Neural cell (in vitro differentiated cells): Measurements from ENCODE around the gene CLN6. TPM values are rescaled to one million over a fixed set of nuclear protein-coding genes. Genes with fewer than 3 reads are reported as not detected.
"Not testable (repeated sequence)": the region's sequence is repeated elsewhere in the genome, so short reads cannot be mapped to it uniquely, and the experiment has no call there.

Source experiments
- H2AFZ ChIP-seq: fragments of 200-600, 300-800 bp; sonication (generic), shearing (Covaris generic); 2 replicates; pipeline ENCODE4 v1.6.0; 2014; ENCODE audit warnings: low read depth, mild to moderate bottlenecking, antibody characterized with exemption, low read length, moderate library complexity
- H3F3A ChIP-seq: fragments of 200-600 bp; shearing (Covaris generic); 2 replicates; pipeline ENCODE4 v1.6.1; 2016; ENCODE audit warnings: mild to moderate bottlenecking, moderate library complexity, mixed read lengths, antibody characterized with exemption, low read length; ENCODE audit not compliant: insufficient read depth, poor library complexity, severe bottlenecking
- H3K27ac ChIP-seq: fragments of 200-600, 300-800 bp; sonication (generic), shearing (Covaris generic); 2 replicates; pipeline ENCODE4 v1.5.1; 2014; ENCODE audit warnings: mild to moderate bottlenecking, low read length, moderate library complexity
- H3K27me3 ChIP-seq: fragments of 300-800, 200-600 bp; sonication (generic), shearing (Covaris generic); 2 replicates; pipeline ENCODE4 v1.6.0; 2014; ENCODE audit warnings: mild to moderate bottlenecking, low read depth, low read length, moderate library complexity; ENCODE audit not compliant: insufficient read depth
- H3K36me3 ChIP-seq: fragments of 300-800, 200-600 bp; sonication (generic), shearing (Covaris generic); 2 replicates; pipeline ENCODE4 v1.5.1; 2014; ENCODE audit warnings: mild to moderate bottlenecking, antibody characterized with exemption, low read length, moderate library complexity; ENCODE audit not compliant: insufficient read depth
- H3K4me2 ChIP-seq: fragments of 300-800, 200-600 bp; sonication (generic), shearing (Covaris generic); 2 replicates; pipeline ENCODE4 v1.6.0; 2014; ENCODE audit warnings: mild to moderate bottlenecking, low read length
- H3K4me3 ChIP-seq: fragments of 300-800, 200-600 bp; sonication (generic), shearing (Covaris generic); 2 replicates; pipeline ENCODE4 v1.5.1; 2014; ENCODE audit warnings: mild to moderate bottlenecking, low read length, moderate library complexity
- H3K79me2 ChIP-seq: fragments of 200-600 bp; shearing (Covaris generic); replicated peaks from 2 replicates; pipeline ENCODE4 v1.6.0; 2014; ENCODE audit warnings: mild to moderate bottlenecking, low read length, moderate library complexity; ENCODE audit not compliant: insufficient read depth
- H3K9ac ChIP-seq: fragments of 300-800, 200-600 bp; sonication (generic), shearing (Covaris generic); 2 replicates; pipeline ENCODE4 v1.6.1; 2016; ENCODE audit warnings: mild to moderate bottlenecking, low read length, mixed read lengths
- H3K9me2 ChIP-seq: fragments of 200-600 bp; shearing (Covaris generic); 2 replicates; pipeline ENCODE4 v1.6.1; 2016; ENCODE audit warnings: mild to moderate bottlenecking, low read length, mixed read lengths; ENCODE audit not compliant: insufficient read depth
- H3K9me3 ChIP-seq: fragments of 200-600, 300-800 bp; sonication (generic), shearing (Covaris generic); 2 replicates; pipeline ENCODE4 v1.6.1; 2016; ENCODE audit warnings: mild to moderate bottlenecking, mixed run types, low read length, moderate library complexity, mixed read lengths
- H4K20me1 ChIP-seq: fragments of 200-600 bp; shearing (Covaris generic); 2 replicates; pipeline ENCODE4 v1.6.1; 2016; ENCODE audit warnings: mild to moderate bottlenecking, mixed run types; ENCODE audit not compliant: insufficient read depth
- EP300 ChIP-seq: fragments of 450-650 bp; conservative IDR thresholded peaks from 2 replicates; pipeline ENCODE4 v1.6.1; 2014; ENCODE audit warnings: antibody characterized with exemption, mild to moderate bottlenecking, moderate library complexity; ENCODE audit not compliant: poor library complexity, severe bottlenecking
- EZH2 ChIP-seq: fragments of 200-600, 300-800 bp; shearing (Covaris generic), sonication (generic); IDR thresholded peaks from 2 replicates; pipeline ENCODE4 v1.6.1; 2014; ENCODE audit warnings: antibody characterized with exemption, low read length, borderline replicate concordance, mild to moderate bottlenecking; ENCODE audit not compliant: insufficient read depth, poor library complexity, severe bottlenecking
- MXI1 ChIP-seq: fragments of 450-650 bp; conservative IDR thresholded peaks from 2 replicates; pipeline ENCODE4 v1.6.1; 2014; ENCODE audit warnings: antibody characterized with exemption, mild to moderate bottlenecking; ENCODE audit not compliant: poor library complexity, severe bottlenecking
- POLR2AphosphoS5 ChIP-seq: IDR thresholded peaks from 2 replicates; pipeline ENCODE4 v1.6.1; 2012
- RAD21 ChIP-seq: fragments of 450-650 bp; conservative IDR thresholded peaks from 2 replicates; pipeline ENCODE4 v1.6.1; 2014; ENCODE audit warnings: antibody characterized with exemption, mild to moderate bottlenecking, moderate library complexity
- SMC3 ChIP-seq: fragments of 450-650 bp; conservative IDR thresholded peaks from 2 replicates; pipeline ENCODE4 v1.6.1; 2014; ENCODE audit warnings: antibody characterized with exemption, mild to moderate bottlenecking, moderate library complexity; ENCODE audit not compliant: poor library complexity
- TAF1 ChIP-seq: IDR thresholded peaks from 2 replicates; pipeline ENCODE4 v1.6.1; 2012; ENCODE audit warnings: low read depth
- polyA plus RNA-seq: library from polyadenylated mRNA; depleted of rRNA; stranded (reverse); fragments of >200 nt; gene quantifications from 2 replicates; pipeline ENCODE4 v1.2.3, GENCODE V29; 2014
- TF ChIP-seq, protein P1 (sequence below): fragments of 450-650 bp; IDR thresholded peaks from 2 replicates; pipeline ENCODE4 v1.5.1; 2014; ENCODE audit warnings: antibody characterized with exemption, mild to moderate bottlenecking, moderate library complexity; ENCODE audit not compliant: poor library complexity, severe bottlenecking
- TF ChIP-seq, protein P2 (sequence below): IDR thresholded peaks from 2 replicates; pipeline ENCODE4 v1.6.1; 2012; ENCODE audit warnings: borderline replicate concordance

Gene CLN6
- polyA plus RNA-seq, 1 donor from 2014 or later: 4.9 TPM

DNA sequence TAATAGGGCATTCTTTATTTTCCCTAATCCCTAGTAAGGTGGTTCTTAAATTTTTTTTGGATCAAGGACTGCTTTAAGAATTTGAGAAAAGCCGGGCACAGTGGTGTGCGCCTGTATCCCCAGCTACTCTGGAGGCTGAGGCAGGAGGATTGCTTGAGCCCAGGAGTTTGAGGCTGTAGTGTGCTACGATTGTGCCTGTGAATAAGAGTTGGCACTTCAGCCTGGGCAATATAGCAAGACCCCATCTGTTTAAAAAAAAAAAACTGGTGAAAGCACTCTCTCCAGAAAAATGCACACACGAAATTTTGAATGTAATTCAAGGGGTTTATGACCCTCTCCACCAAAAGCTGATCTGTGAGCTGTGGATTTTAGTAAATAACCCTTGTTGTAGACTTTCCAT lies 56.4 kb downstream of the CLN6 start:
- no peaks in the 10 kb centered on the region for H3K9me2 ChIP-seq
- H3K36me3 ChIP-seq: peaks cover 18% of the 10 kb centered on the region
- H3K9me3 ChIP-seq: no peaks in the 10 kb centered on the region
- no peaks in the 10 kb centered on the region for H3F3A ChIP-seq
- no peak overlapping the region for H3K4me2 ChIP-seq
- H3K79me2 ChIP-seq: no peaks in the 10 kb centered on the region
- no peak overlapping the region for H3K27ac ChIP-seq
- H3K9ac ChIP-seq: no peak overlapping the region
- H4K20me1 ChIP-seq: no peaks in the 10 kb centered on the region
- no peak overlapping the region for H2AFZ ChIP-seq
- H3K27me3 ChIP-seq: no peaks in the 10 kb centered on the region
- no peak for TF ChIP-seq POLR2AphosphoS5
- TF ChIP-seq, protein P1, sequence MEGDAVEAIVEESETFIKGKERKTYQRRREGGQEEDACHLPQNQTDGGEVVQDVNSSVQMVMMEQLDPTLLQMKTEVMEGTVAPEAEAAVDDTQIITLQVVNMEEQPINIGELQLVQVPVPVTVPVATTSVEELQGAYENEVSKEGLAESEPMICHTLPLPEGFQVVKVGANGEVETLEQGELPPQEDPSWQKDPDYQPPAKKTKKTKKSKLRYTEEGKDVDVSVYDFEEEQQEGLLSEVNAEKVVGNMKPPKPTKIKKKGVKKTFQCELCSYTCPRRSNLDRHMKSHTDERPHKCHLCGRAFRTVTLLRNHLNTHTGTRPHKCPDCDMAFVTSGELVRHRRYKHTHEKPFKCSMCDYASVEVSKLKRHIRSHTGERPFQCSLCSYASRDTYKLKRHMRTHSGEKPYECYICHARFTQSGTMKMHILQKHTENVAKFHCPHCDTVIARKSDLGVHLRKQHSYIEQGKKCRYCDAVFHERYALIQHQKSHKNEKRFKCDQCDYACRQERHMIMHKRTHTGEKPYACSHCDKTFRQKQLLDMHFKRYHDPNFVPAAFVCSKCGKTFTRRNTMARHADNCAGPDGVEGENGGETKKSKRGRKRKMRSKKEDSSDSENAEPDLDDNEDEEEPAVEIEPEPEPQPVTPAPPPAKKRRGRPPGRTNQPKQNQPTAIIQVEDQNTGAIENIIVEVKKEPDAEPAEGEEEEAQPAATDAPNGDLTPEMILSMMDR: no peak
- TF ChIP-seq EP300: no peak
- no peak for TF ChIP-seq MXI1
- TF ChIP-seq SMC3: no peak
- TF ChIP-seq, protein P2, sequence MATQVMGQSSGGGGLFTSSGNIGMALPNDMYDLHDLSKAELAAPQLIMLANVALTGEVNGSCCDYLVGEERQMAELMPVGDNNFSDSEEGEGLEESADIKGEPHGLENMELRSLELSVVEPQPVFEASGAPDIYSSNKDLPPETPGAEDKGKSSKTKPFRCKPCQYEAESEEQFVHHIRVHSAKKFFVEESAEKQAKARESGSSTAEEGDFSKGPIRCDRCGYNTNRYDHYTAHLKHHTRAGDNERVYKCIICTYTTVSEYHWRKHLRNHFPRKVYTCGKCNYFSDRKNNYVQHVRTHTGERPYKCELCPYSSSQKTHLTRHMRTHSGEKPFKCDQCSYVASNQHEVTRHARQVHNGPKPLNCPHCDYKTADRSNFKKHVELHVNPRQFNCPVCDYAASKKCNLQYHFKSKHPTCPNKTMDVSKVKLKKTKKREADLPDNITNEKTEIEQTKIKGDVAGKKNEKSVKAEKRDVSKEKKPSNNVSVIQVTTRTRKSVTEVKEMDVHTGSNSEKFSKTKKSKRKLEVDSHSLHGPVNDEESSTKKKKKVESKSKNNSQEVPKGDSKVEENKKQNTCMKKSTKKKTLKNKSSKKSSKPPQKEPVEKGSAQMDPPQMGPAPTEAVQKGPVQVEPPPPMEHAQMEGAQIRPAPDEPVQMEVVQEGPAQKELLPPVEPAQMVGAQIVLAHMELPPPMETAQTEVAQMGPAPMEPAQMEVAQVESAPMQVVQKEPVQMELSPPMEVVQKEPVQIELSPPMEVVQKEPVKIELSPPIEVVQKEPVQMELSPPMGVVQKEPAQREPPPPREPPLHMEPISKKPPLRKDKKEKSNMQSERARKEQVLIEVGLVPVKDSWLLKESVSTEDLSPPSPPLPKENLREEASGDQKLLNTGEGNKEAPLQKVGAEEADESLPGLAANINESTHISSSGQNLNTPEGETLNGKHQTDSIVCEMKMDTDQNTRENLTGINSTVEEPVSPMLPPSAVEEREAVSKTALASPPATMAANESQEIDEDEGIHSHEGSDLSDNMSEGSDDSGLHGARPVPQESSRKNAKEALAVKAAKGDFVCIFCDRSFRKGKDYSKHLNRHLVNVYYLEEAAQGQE: no peak
- no peak overlapping the region for H3K4me3 ChIP-seq

DNA sequence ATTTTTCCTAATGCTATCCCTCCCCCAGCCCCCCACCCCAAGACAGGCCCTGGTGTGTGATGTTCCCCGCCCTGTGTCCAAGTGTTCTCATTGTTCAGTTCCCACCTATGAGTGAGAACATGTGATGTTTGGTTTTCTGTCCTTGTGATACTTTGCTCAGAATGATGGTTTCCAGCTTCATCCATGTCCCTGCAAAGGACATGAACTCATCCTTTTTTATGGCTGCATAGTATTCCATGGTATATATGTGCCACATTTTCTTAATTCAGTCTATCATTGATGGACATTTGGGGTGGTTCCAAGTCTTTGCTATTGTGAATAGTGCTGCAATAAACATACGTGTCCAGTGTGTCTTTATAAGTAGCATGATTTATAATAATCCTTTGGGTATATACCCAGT lies 57.5 kb downstream of the CLN6 start:
- H3F3A ChIP-seq: not testable (repeated sequence)

DNA sequence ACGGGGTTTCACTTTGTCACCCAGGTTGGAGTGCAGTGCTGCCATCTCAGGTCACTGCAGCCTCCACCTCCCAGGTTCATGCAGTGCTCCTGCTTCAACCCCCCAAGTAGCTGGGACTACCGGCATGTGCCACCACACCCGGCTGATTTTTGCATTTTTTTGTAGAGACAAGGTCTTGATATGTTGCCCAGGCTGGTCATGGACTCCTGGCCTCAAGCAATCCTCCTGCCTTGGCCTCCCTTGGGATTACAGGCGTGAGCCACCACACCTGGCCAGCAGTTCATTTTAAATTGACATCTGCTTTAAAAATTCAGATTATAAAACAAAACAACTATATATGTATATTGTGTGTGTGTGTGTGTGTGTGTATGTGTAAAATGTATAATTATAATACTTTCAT lies 62.7 kb downstream of the CLN6 start:
- H3K36me3 ChIP-seq: peaks cover 5% of the 10 kb centered on the region
- no peaks in the 10 kb centered on the region for H3K27me3 ChIP-seq
- no peaks in the 10 kb centered on the region for H3F3A ChIP-seq
- H4K20me1 ChIP-seq: no peaks in the 10 kb centered on the region
- H3K4me3 ChIP-seq: no peak overlapping the region
- H3K9me2 ChIP-seq: no peaks in the 10 kb centered on the region
- no peak overlapping the region for H2AFZ ChIP-seq
- no peaks in the 10 kb centered on the region for H3K9me3 ChIP-seq
- H3K9ac ChIP-seq: no peak overlapping the region
- H3K4me2 ChIP-seq: no peak overlapping the region
- no peak overlapping the region for H3K27ac ChIP-seq
- TF ChIP-seq SMC3 (no peak), TAF1 (no peak), EZH2 (no peak), POLR2AphosphoS5 (no peak), RAD21 (no peak), MXI1 (no peak), EP300 (no peak)
- TF ChIP-seq, protein P2: no peak
- TF ChIP-seq, protein P1: no peak
- H3K79me2 ChIP-seq: no peaks in the 10 kb centered on the region

More for the DNA sequence above, 57.5 kb downstream of the CLN6 start:
- not testable (repeated sequence) for H3K4me3 ChIP-seq, H3K27ac ChIP-seq, H3K27me3 ChIP-seq, H2AFZ ChIP-seq, H3K9me3 ChIP-seq, H3K4me2 ChIP-seq, H3K9ac ChIP-seq, H3K9me2 ChIP-seq, H4K20me1 ChIP-seq, H3K79me2 ChIP-seq
- H3K36me3 ChIP-seq: peaks cover 12% of the 10 kb centered on the region
